Measurements from ENCODE around the gene PDHX.

- TF ChIP-seq CTCF (conservative IDR thresholded peaks at IDR 0.05; ENCODE audit: low read depth, low read length) (no peak), EZH2 (IDR thresholded peaks at IDR 0.05; ENCODE audit: borderline replicate concordance, low read depth, low read length, poor library complexity, severe bottlenecking) (no peak)
These were observed 113.7 kb downstream of the PDHX start for GRCh38 chr11:35029979-35030682.
